Breast epithelium (tissue), 3 donors: ENCODE results near the gene TK1.

ENCODE experiments used
- POLR2A ChIP-seq: fragments of 450-650 bp; IDR thresholded peaks from one replicate; pipeline ENCODE4 v1.6.1; 2016; ENCODE audit warnings: antibody characterized with exemption, mild to moderate bottlenecking, moderate library complexity
- POLR2AphosphoS5 ChIP-seq, 3 donors: sonication (generic); formaldehyde crosslinking; IDR thresholded peaks; one replicate each; pipeline ENCODE4 v1.6.1; 2017; ENCODE audit warnings: antibody characterized with exemption in 3 of 3
- TF ChIP-seq, protein P1 (sequence below), 3 donors: fragments of 450-650 bp; IDR thresholded peaks; one replicate each; pipeline ENCODE4 v1.5.1; 2016 to 2017; ENCODE audit warnings: antibody characterized with exemption in 3 of 3, mild to moderate bottlenecking in 3 of 3, moderate library complexity in 3 of 3

DNA sequence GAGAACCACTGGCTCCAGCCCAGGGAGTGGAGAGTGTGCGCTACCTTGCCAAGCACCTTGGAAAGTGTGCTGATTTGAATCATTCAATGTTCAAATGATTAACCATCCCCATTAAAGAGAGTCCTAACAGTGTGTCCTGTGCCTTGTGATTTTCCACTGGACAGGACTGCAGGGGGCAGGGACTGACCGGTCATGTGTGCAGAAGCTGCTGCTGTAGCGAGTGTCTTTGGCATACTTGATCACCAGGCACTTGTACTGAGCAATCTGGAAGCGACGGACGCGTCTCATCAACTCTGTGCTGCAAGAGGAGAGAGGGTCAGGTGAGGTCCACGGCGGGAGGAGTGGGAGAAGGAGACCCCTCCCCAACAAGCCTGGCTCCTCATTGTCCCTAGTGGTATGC is 2.0 kb downstream of the TK1 start:
- TF ChIP-seq, protein P1, sequence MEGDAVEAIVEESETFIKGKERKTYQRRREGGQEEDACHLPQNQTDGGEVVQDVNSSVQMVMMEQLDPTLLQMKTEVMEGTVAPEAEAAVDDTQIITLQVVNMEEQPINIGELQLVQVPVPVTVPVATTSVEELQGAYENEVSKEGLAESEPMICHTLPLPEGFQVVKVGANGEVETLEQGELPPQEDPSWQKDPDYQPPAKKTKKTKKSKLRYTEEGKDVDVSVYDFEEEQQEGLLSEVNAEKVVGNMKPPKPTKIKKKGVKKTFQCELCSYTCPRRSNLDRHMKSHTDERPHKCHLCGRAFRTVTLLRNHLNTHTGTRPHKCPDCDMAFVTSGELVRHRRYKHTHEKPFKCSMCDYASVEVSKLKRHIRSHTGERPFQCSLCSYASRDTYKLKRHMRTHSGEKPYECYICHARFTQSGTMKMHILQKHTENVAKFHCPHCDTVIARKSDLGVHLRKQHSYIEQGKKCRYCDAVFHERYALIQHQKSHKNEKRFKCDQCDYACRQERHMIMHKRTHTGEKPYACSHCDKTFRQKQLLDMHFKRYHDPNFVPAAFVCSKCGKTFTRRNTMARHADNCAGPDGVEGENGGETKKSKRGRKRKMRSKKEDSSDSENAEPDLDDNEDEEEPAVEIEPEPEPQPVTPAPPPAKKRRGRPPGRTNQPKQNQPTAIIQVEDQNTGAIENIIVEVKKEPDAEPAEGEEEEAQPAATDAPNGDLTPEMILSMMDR (IDR thresholded peaks at IDR 0.05), result no peak
- TF ChIP-seq POLR2A, result no peak
- TF ChIP-seq POLR2AphosphoS5 (IDR thresholded peaks at IDR 0.05), result no peak
